Measurements from ENCODE around the gene LLGL1.

The LLGL1 gene

GRCh38 chr17:18253947-18254821 is 28.7 kb downstream of the LLGL1 start:
- DNase-seq = no peak

GRCh38 chr17:18254888-18255649 is 29.6 kb downstream of the LLGL1 start:
- DNase-seq = no peak

- no peak for DNase-seq
Measured at GRCh38 chr17:18256351-18256750, 30.9 kb downstream of the LLGL1 start.

- DNase-seq = no peak
Measured at GRCh38 chr17:18256776-18257175, 31.3 kb downstream of the LLGL1 start.

- peak; percentile 37 for DNase-seq
Measured at GRCh38 chr17:18257268-18257981, 32.0 kb downstream of the LLGL1 start.

GRCh38 chr17:18257982-18258355 is 32.5 kb downstream of the LLGL1 start:
- DNase-seq = peak; percentile 60

GRCh38 chr17:18258356-18259038 is 33.1 kb downstream of the LLGL1 start, which contains the start of gene FLII:
Gene FLII (minus strand): TSS chr17:18258738. CDS start chr17:18258690, 48 bp downstream.
- DNase-seq = peak; percentile 67

- DNase-seq = no peak
Measured at GRCh38 chr17:18259621-18260331, 34.3 kb downstream of the LLGL1 start.

- DNase-seq = peak; percentile 94
Measured at GRCh38 chr17:18260332-18261145, 35.1 kb downstream of the LLGL1 start, which contains the start of gene MIEF2. Gene MIEF2 (plus strand): TSS chr17:18260662. CDS start chr17:18262721, 2,059 bp downstream.

- peak; percentile 48 for DNase-seq
Measured at GRCh38 chr17:18261146-18261515, 35.7 kb downstream of the LLGL1 start.

GRCh38 chr17:18261659-18262058 is 36.2 kb downstream of the LLGL1 start:
- no peak for DNase-seq

- no peak for DNase-seq
Measured at GRCh38 chr17:18262111-18262510, 36.7 kb downstream of the LLGL1 start.

- no peak for DNase-seq
Measured at GRCh38 chr17:18262641-18263040, 37.2 kb downstream of the LLGL1 start.

GRCh38 chr17:18263885-18264682 is 38.6 kb downstream of the LLGL1 start:
- DNase-seq = no peak

GRCh38 chr17:18267366-18267765 is 41.9 kb downstream of the LLGL1 start:
- no peak for DNase-seq

GRCh38 chr17:18267927-18268711 is 42.7 kb downstream of the LLGL1 start:
- DNase-seq = no peak

GRCh38 chr17:18270046-18270931 is 44.9 kb downstream of the LLGL1 start:
- DNase-seq = no peak

- no peak for DNase-seq
Measured at GRCh38 chr17:18277076-18277475, 51.6 kb downstream of the LLGL1 start.

Data from CD4-positive, alpha-beta T cell treated with Interleukin-17A for 4 hours (primary cell).